ENCODE results near the gene EPHB2. TPM values are rescaled to one million over a fixed set of nuclear protein-coding genes. Genes with fewer than 3 reads are reported as not detected.

The EPHB2 gene
- total RNA-seq, 2 experiments from 2014 or later = not detected

DNA sequence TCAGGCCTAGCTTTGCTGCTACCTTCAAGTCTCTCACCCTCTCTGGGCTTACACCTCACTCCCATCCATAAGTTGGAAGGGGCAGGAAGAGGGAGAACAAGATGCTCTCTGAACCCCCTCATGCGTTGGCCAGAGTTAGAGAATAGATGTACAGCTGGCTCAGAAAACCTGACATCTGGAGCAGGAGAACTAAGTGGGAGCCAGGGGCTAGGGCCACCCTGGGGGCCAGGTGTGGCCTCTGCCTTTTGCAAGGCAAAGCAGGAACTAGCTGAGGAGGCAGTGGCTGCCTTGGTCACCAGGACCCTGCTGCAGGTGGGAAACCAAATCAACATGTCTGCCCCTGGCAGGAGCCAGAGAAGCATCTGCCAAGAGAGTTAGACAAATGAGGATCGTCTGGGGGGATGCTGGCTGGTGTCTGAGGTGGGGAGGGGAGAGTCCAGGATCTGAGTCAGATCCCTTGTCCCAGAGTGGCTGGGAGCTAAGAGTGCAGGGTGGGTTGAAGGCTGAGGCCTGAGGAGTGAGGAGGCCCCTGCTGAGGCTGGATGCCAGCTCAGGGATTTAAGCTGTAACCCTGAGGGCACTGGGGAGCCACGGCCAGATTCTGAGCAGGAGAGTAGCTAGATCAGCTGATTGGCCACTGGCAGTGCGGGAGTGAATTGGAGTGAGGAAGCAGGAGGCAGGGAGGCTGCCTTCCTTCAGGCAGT lies 115.0 kb downstream of the EPHB2 start:
- ChIA-PET POLR2A (no interaction called here), CTCF (interaction anchor here (1.0 kb wide), 1 partner anchor 120 kb away, joined by 3 read pairs; no protein-coding TSS in a partner anchor)
- H3K9me3 Mint-ChIP-seq (ENCODE audit: insufficient read depth) = no peaks in the 10 kb centered on the region
- peaks cover 10% of the 10 kb centered on the region for H3K27me3 Mint-ChIP-seq (ENCODE audit: low read depth)
- H3K4me3 Mint-ChIP-seq = no peak overlapping the region
- H3K27ac Mint-ChIP-seq = no peak overlapping the region
- no peaks in the 10 kb centered on the region for H3K4me1 Mint-ChIP-seq (ENCODE audit: low read depth)
- ATAC-seq (no peak), DNase-seq (no peak)
- H3K36me3 Mint-ChIP-seq (ENCODE audit: low read depth) = no peaks in the 10 kb centered on the region

GRCh38 chr1:22826604-22827580 lies 116.3 kb downstream of the EPHB2 start:
- Mint-ChIP-seq H3K4me3 (no peak overlapping the region), H3K27me3 (ENCODE audit: low read depth) (peaks cover 7% of the 10 kb centered on the region), H3K4me1 (ENCODE audit: low read depth) (no peaks in the 10 kb centered on the region), H3K36me3 (ENCODE audit: low read depth) (no peaks in the 10 kb centered on the region), H3K27ac (no peak overlapping the region), H3K9me3 (ENCODE audit: insufficient read depth) (no peaks in the 10 kb centered on the region)
- ChIA-PET CTCF (no interaction called here), POLR2A (no interaction called here)
- no peak for ATAC-seq
- no peak for DNase-seq

- Mint-ChIP-seq H3K9me3 (ENCODE audit: insufficient read depth) (no peaks in the 10 kb centered on the region), H3K27me3 (ENCODE audit: low read depth) (peaks cover 6% of the 10 kb centered on the region), H3K36me3 (ENCODE audit: low read depth) (no peaks in the 10 kb centered on the region), H3K4me3 (no peak overlapping the region), H3K4me1 (ENCODE audit: low read depth) (no peaks in the 10 kb centered on the region), H3K27ac (no peak overlapping the region)
- ATAC-seq (no peak), DNase-seq (no peak)
- CTCF ChIA-PET = no interaction called here
- POLR2A ChIA-PET = no interaction called here
These were observed 117.2 kb downstream of the EPHB2 start for GRCh38 chr1:22827666-22828483.

DNA sequence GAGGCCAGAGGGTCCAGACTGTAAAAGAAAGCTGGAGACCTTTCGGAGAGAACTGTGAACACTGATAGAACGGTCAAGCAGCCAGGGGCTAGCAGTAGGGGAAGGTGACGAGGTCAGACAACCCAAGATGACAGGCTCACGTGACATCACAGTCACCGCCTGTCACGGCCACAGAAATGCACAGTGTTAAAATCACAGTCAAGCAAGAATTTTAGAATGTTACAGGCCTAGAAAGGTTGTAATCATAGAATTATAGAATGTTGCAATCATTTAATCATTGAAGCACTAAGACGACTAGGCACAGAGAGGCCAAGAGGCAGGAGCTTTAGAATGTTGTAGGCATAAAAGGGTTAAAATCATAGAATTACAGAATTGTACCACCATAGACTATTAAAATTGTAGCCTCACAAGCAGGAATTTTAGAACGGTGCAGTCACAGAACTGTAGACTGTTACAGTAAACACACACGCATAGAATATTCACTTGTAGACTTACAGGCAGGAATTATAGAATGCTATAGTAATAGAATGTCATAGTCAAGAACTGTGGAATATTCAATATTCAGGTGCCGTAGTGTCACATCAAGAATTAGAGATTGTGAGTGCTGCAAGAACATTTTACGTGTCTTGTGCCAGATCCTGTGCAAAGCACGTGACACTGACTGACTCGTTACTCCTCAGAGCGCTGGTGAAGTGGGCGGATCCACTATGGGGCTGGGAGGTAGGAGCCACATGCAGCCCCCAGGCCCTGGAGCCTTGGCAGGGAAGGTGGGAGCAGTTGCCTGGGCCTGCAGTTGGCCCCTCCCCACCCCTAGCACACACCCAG lies 118.1 kb downstream of the EPHB2 start:
- Mint-ChIP-seq H3K36me3 (ENCODE audit: low read depth) (no peaks in the 10 kb centered on the region), H3K9me3 (ENCODE audit: insufficient read depth) (no peaks in the 10 kb centered on the region), H3K4me1 (ENCODE audit: low read depth) (no peaks in the 10 kb centered on the region), H3K27ac (no peak overlapping the region), H3K27me3 (ENCODE audit: low read depth) (peaks cover 7% of the 10 kb centered on the region), H3K4me3 (no peak overlapping the region)
- DNase-seq (no peak), ATAC-seq (no peak)
- POLR2A ChIA-PET = no interaction called here
- CTCF ChIA-PET = no interaction called here

GRCh38 chr1:22829309-22829989 lies 118.8 kb downstream of the EPHB2 start:
- H3K27me3 Mint-ChIP-seq (ENCODE audit: low read depth) = peaks cover 9% of the 10 kb centered on the region
- no peak overlapping the region for H3K27ac Mint-ChIP-seq
- H3K9me3 Mint-ChIP-seq (ENCODE audit: insufficient read depth) = no peaks in the 10 kb centered on the region
- H3K4me3 Mint-ChIP-seq = no peak overlapping the region
- ChIA-PET CTCF (no interaction called here), POLR2A (no interaction called here)
- no peaks in the 10 kb centered on the region for H3K36me3 Mint-ChIP-seq (ENCODE audit: low read depth)
- no peaks in the 10 kb centered on the region for H3K4me1 Mint-ChIP-seq (ENCODE audit: low read depth)
- DNase-seq (no peak), ATAC-seq (no peak)

DNA sequence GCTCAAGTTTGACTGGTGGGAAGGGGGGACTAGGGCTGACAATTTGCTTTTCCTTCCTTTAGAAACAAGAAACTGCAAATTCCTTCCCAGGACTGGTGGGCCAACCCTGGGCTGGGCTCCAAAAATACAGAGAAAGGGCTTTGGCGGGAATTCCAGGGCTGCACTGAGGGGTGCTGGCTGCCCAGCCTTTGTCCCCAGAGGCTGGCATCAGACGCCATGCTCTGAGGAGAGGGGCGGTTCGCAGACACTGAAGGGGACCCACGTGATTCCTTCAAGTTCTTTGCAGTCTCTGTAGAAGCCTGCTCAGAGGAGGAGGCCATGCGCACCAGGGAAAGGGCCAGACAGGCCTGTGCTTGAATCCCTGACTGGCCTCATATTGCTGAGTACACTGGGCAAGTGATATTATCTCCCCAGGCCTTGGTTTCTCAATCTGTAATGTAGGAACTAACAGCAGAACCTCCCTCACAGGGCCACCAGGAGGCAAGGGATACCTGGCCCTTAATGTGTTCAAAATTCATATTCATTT lies 119.5 kb downstream of the EPHB2 start:
- Mint-ChIP-seq H3K4me3 (no peak overlapping the region), H3K27me3 (ENCODE audit: low read depth) (peaks cover 9% of the 10 kb centered on the region), H3K9me3 (ENCODE audit: insufficient read depth) (no peaks in the 10 kb centered on the region), H3K27ac (no peak overlapping the region), H3K36me3 (ENCODE audit: low read depth) (no peaks in the 10 kb centered on the region), H3K4me1 (ENCODE audit: low read depth) (no peaks in the 10 kb centered on the region)
- ATAC-seq = no peak
- no peak for DNase-seq
- POLR2A ChIA-PET = no interaction called here
- CTCF ChIA-PET = no interaction called here

GRCh38 chr1:22830757-22831340 lies 120.2 kb downstream of the EPHB2 start:
- ChIA-PET POLR2A (no interaction called here), CTCF (no interaction called here)
- ATAC-seq (no peak), DNase-seq (no peak)
- H3K27me3 Mint-ChIP-seq (ENCODE audit: low read depth) = peaks cover 9% of the 10 kb centered on the region
- no peaks in the 10 kb centered on the region for H3K9me3 Mint-ChIP-seq (ENCODE audit: insufficient read depth)
- no peak overlapping the region for H3K4me3 Mint-ChIP-seq
- no peak overlapping the region for H3K27ac Mint-ChIP-seq
- H3K4me1 Mint-ChIP-seq (ENCODE audit: low read depth) = no peaks in the 10 kb centered on the region
- H3K36me3 Mint-ChIP-seq (ENCODE audit: low read depth) = no peaks in the 10 kb centered on the region

DNA sequence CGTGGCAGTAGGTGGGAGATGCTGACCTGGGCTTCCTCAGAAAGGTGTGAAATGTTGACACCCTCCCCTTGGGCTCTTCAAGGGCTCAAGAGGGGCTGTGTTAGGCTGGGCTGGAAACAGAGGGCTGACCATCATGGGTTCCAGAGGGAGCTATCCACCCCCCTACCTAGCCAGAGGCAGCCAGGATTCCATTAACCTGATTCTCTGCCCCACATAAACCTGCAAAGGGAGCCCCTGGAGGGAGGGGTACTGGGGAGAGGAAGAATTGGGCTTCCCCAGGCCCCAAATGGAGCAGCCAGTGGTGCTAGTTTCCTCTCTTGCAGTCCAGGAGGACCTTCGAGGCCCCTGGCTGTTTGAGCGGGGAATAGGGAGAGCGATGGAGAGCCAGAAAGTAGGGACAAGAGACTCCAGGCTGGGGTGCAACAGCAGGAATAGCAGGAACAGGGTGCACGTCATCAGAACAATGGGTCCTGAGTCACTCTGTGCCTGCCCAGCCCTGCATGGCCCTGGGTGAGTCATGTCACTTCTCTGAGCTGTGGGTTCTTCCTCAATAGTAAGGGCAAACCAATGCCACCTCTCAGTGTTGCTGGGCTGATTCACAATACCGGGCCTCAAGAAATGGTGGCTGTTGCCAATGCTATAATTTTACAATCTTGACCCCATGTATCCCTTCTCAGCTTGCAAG lies 121.2 kb downstream of the EPHB2 start:
- CTCF ChIA-PET = no interaction called here

DNA sequence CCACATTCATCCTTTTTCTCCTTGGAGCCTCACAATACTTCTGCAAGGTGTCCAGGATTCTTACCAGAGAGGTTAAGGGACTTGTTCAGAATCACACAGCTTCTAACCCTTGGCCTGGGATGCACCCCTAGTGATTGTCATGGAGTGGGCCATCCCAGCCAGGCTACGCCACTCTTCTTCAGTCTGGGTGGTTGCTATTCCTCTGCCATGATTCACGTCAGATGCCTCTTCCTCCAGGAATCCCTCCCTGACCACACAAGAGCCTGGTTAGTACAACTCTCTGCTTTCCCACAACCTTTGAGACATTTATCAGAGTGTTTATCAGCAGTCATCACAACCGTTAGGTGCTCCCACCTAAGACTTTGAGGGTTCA lies 121.8 kb downstream of the EPHB2 start:
- ChIA-PET CTCF (interaction anchor here (1.1 kb wide), 1 partner anchor 128 kb away, joined by 3 read pairs; no protein-coding TSS in a partner anchor), POLR2A (no interaction called here)
- no peaks in the 10 kb centered on the region for H3K36me3 Mint-ChIP-seq (ENCODE audit: low read depth)
- ATAC-seq = no peak
- no peak for DNase-seq
- no peak overlapping the region for H3K4me3 Mint-ChIP-seq
- no peak overlapping the region for H3K27ac Mint-ChIP-seq
- H3K27me3 Mint-ChIP-seq (ENCODE audit: low read depth) = peaks cover 9% of the 10 kb centered on the region
- H3K9me3 Mint-ChIP-seq (ENCODE audit: insufficient read depth) = no peaks in the 10 kb centered on the region
- H3K4me1 Mint-ChIP-seq (ENCODE audit: low read depth) = no peaks in the 10 kb centered on the region

More for the DNA sequence above, 121.2 kb downstream of the EPHB2 start:
- Mint-ChIP-seq H3K4me3 (no peak overlapping the region), H3K36me3 (ENCODE audit: low read depth) (no peaks in the 10 kb centered on the region), H3K27ac (no peak overlapping the region), H3K9me3 (ENCODE audit: insufficient read depth) (no peaks in the 10 kb centered on the region), H3K27me3 (ENCODE audit: low read depth) (peaks cover 9% of the 10 kb centered on the region), H3K4me1 (ENCODE audit: low read depth) (no peaks in the 10 kb centered on the region)
- DNase-seq = no peak
- ATAC-seq = no peak
- POLR2A ChIA-PET = no interaction called here

- no peaks in the 10 kb centered on the region for H3K4me1 Mint-ChIP-seq (ENCODE audit: low read depth)
- H3K36me3 Mint-ChIP-seq (ENCODE audit: low read depth) = no peaks in the 10 kb centered on the region
- peaks cover 9% of the 10 kb centered on the region for H3K27me3 Mint-ChIP-seq (ENCODE audit: low read depth)
- ChIA-PET POLR2A (no interaction called here), CTCF (interaction anchor here (1.1 kb wide), 1 partner anchor 129 kb away, joined by 3 read pairs; no protein-coding TSS in a partner anchor)
- no peak overlapping the region for H3K4me3 Mint-ChIP-seq
- no peak for ATAC-seq
- no peaks in the 10 kb centered on the region for H3K9me3 Mint-ChIP-seq (ENCODE audit: insufficient read depth)
- no peak for DNase-seq
- H3K27ac Mint-ChIP-seq = no peak overlapping the region
These were observed 123.1 kb downstream of the EPHB2 start for GRCh38 chr1:22833699-22834098.

Measured in activated CD8-positive, alpha-beta T cell treated with anti-CD3 and anti-CD28 coated beads, Interleukin-2, amount 10 ng/mL, durations not matched to agents 7 days and 5 days (primary cell).